Activated naive CD4-positive, alpha-beta T cell treated with anti-CD3 and anti-CD28 coated beads, Interleukin-2, amount 10 ng/mL, durations not matched to agents 7 days and 5 days (primary cell): Measurements from ENCODE around the gene ANO5.
A peak's percentile ranks its signal among the peaks of the same experiment; 100 is the strongest.

ENCODE experiments used
- CTCF ChIA-PET: fragments of 350-600 bp; sonication (Branson Sonifier 250); formaldehyde crosslinking; loops from one replicate; lab custom pipeline; 2021; ENCODE audit warnings: antibody characterized with exemption; lab: Charles Lee
- DNase-seq: peaks from one replicate; pipeline ENCODE4 v3.0.0-alpha.2; 2020
- H3K27ac Mint-ChIP-seq: one replicate; pipeline ENCODE4 v1.8.0; 2021; ENCODE audit warnings: mild to moderate bottlenecking, moderate library complexity, mixed read lengths
- H3K27me3 Mint-ChIP-seq: one replicate; pipeline ENCODE4 v1.8.0; 2021; ENCODE audit warnings: mild to moderate bottlenecking, mixed read lengths
- H3K36me3 Mint-ChIP-seq: one replicate; pipeline ENCODE4 v1.8.0; 2021; ENCODE audit warnings: mixed read lengths
- H3K4me1 Mint-ChIP-seq: one replicate; pipeline ENCODE4 v1.8.0; 2021; ENCODE audit warnings: mixed read lengths
- H3K4me3 Mint-ChIP-seq: one replicate; pipeline ENCODE4 v1.8.0; 2021; ENCODE audit warnings: mild to moderate bottlenecking, moderate library complexity, mixed read lengths
- H3K9me3 Mint-ChIP-seq: one replicate; pipeline ENCODE4 v1.8.0; 2021; ENCODE audit warnings: mixed read lengths

The ANO5 gene

DNA sequence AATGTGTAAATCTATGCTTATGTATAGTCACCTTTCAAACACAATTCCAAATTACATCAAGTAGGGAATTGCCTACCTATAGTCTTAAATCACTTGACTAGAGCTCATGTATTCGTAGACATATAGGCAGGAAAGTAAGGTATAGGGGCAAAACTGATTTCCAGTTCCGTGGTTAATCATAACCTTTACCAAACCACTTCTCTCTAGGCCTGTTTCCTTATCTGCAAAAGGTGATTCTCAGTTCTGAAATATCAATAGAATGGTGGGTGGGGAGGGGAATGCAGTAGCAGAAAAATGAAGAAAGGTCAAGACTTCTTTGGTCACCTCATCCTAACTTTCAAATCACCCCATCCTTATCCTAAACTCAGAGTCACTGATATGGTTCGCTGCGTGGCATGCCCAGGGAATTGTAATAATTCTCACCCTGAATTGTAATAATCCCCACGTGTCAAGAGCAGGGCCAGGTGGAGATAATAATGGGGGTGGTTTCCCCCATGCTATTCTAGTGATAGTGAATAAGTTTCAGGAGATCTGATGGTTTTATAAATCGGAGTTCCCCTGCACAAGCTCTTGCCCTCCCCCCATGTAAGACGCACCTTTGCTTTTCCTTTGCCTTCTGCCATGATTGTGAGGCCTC is 1.9 kb upstream of the ANO5 start:
- Mint-ChIP-seq H3K4me1 (peaks cover 7% of the 10 kb centered on the region), H3K27me3 (peaks cover 24% of the 10 kb centered on the region), H3K27ac (no peak overlapping the region), H3K9me3 (no peaks in the 10 kb centered on the region), H3K36me3 (no peaks in the 10 kb centered on the region), H3K4me3 (no peak overlapping the region)
- DNase-seq: no peak
- CTCF ChIA-PET: no interaction called here

GRCh38 chr11:22192289-22192641 is 620 bp upstream of the ANO5 start:
- Mint-ChIP-seq H3K27me3 (peaks cover 24% of the 10 kb centered on the region), H3K4me1 (peaks cover 7% of the 10 kb centered on the region), H3K4me3 (peak overlapping the region; percentile 37), H3K9me3 (no peaks in the 10 kb centered on the region), H3K36me3 (no peaks in the 10 kb centered on the region), H3K27ac (no peak overlapping the region)
- CTCF ChIA-PET: no interaction called here
- DNase-seq: no peak

- Mint-ChIP-seq H3K4me1 (peaks cover 7% of the 10 kb centered on the region), H3K36me3 (no peaks in the 10 kb centered on the region), H3K9me3 (no peaks in the 10 kb centered on the region), H3K27ac (no peak overlapping the region), H3K27me3 (peaks cover 24% of the 10 kb centered on the region), H3K4me3 (no peak overlapping the region)
- DNase-seq: no peak
- CTCF ChIA-PET: no interaction called here
Observed at GRCh38 chr11:22193348-22194051, 615 bp downstream of the ANO5 start.

- CTCF ChIA-PET: no interaction called here
- no peaks in the 10 kb centered on the region for H3K36me3 Mint-ChIP-seq
- H3K9me3 Mint-ChIP-seq: no peaks in the 10 kb centered on the region
- H3K4me1 Mint-ChIP-seq: peaks cover 7% of the 10 kb centered on the region
- peaks cover 24% of the 10 kb centered on the region for H3K27me3 Mint-ChIP-seq
- no peak overlapping the region for H3K4me3 Mint-ChIP-seq
- DNase-seq: no peak
- H3K27ac Mint-ChIP-seq: no peak overlapping the region
Observed at GRCh38 chr11:22194306-22194705, 1.4 kb downstream of the ANO5 start.

DNA sequence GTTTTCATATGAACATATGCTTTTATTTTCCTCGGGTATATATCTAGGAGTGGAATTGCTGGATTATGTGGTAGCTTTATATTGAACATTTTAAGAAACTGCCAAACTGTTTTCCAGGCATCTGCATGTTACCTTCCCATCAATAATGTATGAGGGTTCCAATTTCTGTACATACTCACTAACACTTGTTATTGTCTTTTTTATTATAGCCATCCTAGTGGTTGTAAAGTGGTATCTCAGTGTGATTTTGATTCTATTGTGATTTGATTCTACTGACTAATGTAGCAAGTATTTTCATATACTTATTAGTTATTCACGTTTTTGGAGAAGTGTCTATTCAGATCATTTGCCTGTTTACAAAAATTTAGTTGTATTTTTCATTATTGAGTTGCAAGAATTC is 2.0 kb downstream of the ANO5 start:
- no peaks in the 10 kb centered on the region for H3K9me3 Mint-ChIP-seq
- no peak for DNase-seq
- H3K4me1 Mint-ChIP-seq: peaks cover 7% of the 10 kb centered on the region
- peaks cover 24% of the 10 kb centered on the region for H3K27me3 Mint-ChIP-seq
- CTCF ChIA-PET: no interaction called here
- H3K27ac Mint-ChIP-seq: no peak overlapping the region
- no peak overlapping the region for H3K4me3 Mint-ChIP-seq
- H3K36me3 Mint-ChIP-seq: no peaks in the 10 kb centered on the region

- H3K36me3 Mint-ChIP-seq: no peaks in the 10 kb centered on the region
- CTCF ChIA-PET: no interaction called here
- peaks cover 15% of the 10 kb centered on the region for H3K27me3 Mint-ChIP-seq
- peaks cover 7% of the 10 kb centered on the region for H3K4me1 Mint-ChIP-seq
- no peak for DNase-seq
- H3K9me3 Mint-ChIP-seq: no peaks in the 10 kb centered on the region
- no peak overlapping the region for H3K4me3 Mint-ChIP-seq
- no peak overlapping the region for H3K27ac Mint-ChIP-seq
Observed at GRCh38 chr11:22197139-22198005, 4.5 kb downstream of the ANO5 start.

DNA sequence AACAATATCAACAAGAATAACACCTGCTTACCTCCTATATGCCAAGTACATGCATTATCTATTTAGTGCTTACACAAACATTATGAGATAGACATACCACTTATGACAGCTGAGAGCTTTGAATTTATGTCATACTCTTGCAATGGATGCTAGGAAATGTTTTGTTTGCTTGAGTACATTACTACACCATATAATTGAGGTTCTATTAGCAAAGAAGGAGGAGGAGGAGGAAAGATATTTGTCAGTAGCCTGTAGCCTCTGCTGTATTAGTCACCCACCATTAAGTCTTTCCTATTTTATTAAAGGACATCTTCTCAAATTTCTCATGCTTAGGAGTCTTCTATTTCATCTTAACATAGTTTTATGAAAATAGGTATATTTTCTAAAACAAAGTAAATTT is 6.4 kb downstream of the ANO5 start:
- H3K27me3 Mint-ChIP-seq: no peaks in the 10 kb centered on the region
- CTCF ChIA-PET: interaction anchor here (1.1 kb wide), 1 partner anchor 9 kb away, joined by 3 read pairs; no protein-coding TSS in a partner anchor

DNA sequence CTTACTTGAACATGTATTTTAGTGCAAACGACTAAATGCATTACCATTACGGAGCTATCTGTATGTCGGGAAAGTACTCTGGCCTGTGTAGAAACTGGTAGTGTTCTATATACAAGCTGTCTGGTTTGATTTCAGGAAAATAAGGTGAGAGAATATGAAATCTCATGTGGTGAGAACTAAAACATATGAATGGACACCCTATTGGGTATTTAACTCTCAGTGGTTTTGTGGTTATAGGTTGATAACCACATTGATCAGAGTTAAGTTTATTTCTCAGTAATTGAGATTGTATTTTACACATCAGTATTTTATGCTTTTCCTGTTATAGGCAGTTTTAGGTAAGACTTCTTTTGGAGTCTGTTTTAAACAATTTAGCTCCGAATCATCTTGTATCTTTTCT is 10.4 kb downstream of the ANO5 start:
- Mint-ChIP-seq H3K4me3 (no peak overlapping the region), H3K27me3 (no peaks in the 10 kb centered on the region), H3K9me3 (no peaks in the 10 kb centered on the region), H3K36me3 (no peaks in the 10 kb centered on the region), H3K27ac (no peak overlapping the region), H3K4me1 (no peaks in the 10 kb centered on the region)
- DNase-seq: no peak
- CTCF ChIA-PET: no interaction called here

More for the DNA sequence above, 6.4 kb downstream of the ANO5 start:
- DNase-seq: no peak
- no peaks in the 10 kb centered on the region for H3K4me1 Mint-ChIP-seq
- no peaks in the 10 kb centered on the region for H3K9me3 Mint-ChIP-seq
- H3K36me3 Mint-ChIP-seq: no peaks in the 10 kb centered on the region
- no peak overlapping the region for H3K4me3 Mint-ChIP-seq
- H3K27ac Mint-ChIP-seq: no peak overlapping the region

DNA sequence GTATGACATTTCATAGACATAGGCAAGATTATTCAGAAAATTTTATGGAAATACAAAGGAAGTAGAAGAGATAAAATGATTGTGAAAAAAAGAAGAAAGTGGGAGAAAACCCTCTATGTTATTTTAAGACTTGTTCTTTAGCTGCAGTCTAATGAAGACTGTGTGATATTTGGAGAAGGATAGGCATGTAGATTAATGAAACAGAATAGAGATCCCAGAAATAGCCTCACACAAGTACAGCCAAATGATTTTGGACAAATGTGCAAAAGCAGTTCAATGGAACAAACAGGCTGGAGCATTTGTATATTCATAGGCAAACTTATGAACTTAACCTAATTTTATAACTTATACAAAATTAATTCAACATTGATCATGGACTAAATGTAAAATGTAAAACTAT is 14.3 kb downstream of the ANO5 start:
- no peak overlapping the region for H3K4me3 Mint-ChIP-seq
- CTCF ChIA-PET: no interaction called here
- no peak overlapping the region for H3K27ac Mint-ChIP-seq

GRCh38 chr11:22208151-22208858 is 15.4 kb downstream of the ANO5 start:
- Mint-ChIP-seq H3K36me3 (no peaks in the 10 kb centered on the region), H3K4me3 (no peak overlapping the region), H3K27me3 (no peaks in the 10 kb centered on the region), H3K27ac (no peak overlapping the region), H3K9me3 (no peaks in the 10 kb centered on the region), H3K4me1 (no peaks in the 10 kb centered on the region)
- CTCF ChIA-PET: interaction anchor here (1.4 kb wide), 1 partner anchor 10 kb away, joined by 3 read pairs; no protein-coding TSS in a partner anchor
- DNase-seq: no peak

More for the DNA sequence above, 14.3 kb downstream of the ANO5 start:
- Mint-ChIP-seq H3K9me3 (no peaks in the 10 kb centered on the region), H3K36me3 (no peaks in the 10 kb centered on the region), H3K27me3 (no peaks in the 10 kb centered on the region), H3K4me1 (no peaks in the 10 kb centered on the region)
- no peak for DNase-seq

- Mint-ChIP-seq H3K27ac (no peak overlapping the region), H3K4me3 (no peak overlapping the region), H3K4me1 (no peaks in the 10 kb centered on the region), H3K27me3 (no peaks in the 10 kb centered on the region), H3K9me3 (no peaks in the 10 kb centered on the region), H3K36me3 (no peaks in the 10 kb centered on the region)
- CTCF ChIA-PET: no interaction called here
- no peak for DNase-seq
Observed at GRCh38 chr11:22216940-22217339, 24.1 kb downstream of the ANO5 start.

GRCh38 chr11:22221143-22221542 is 28.3 kb downstream of the ANO5 start:
- Mint-ChIP-seq H3K36me3 (no peaks in the 10 kb centered on the region), H3K4me1 (no peaks in the 10 kb centered on the region), H3K27ac (no peak overlapping the region), H3K4me3 (no peak overlapping the region), H3K27me3 (no peaks in the 10 kb centered on the region), H3K9me3 (no peaks in the 10 kb centered on the region)
- CTCF ChIA-PET: no interaction called here
- DNase-seq: no peak

- H3K36me3 Mint-ChIP-seq: no peaks in the 10 kb centered on the region
Observed at GRCh38 chr11:22225190-22225589, 32.3 kb downstream of the ANO5 start.

GRCh38 chr11:22234743-22235142 is 41.9 kb downstream of the ANO5 start:
- no peaks in the 10 kb centered on the region for H3K27me3 Mint-ChIP-seq
- no peaks in the 10 kb centered on the region for H3K4me1 Mint-ChIP-seq
- H3K9me3 Mint-ChIP-seq: no peaks in the 10 kb centered on the region
- CTCF ChIA-PET: no interaction called here
- no peak for DNase-seq
- H3K36me3 Mint-ChIP-seq: no peaks in the 10 kb centered on the region
- H3K27ac Mint-ChIP-seq: no peak overlapping the region
- no peak overlapping the region for H3K4me3 Mint-ChIP-seq

More at GRCh38 chr11:22225190-22225589, 32.3 kb downstream of the ANO5 start:
- no peaks in the 10 kb centered on the region for H3K4me1 Mint-ChIP-seq
- DNase-seq: no peak
- no peak overlapping the region for H3K27ac Mint-ChIP-seq
- no peak overlapping the region for H3K4me3 Mint-ChIP-seq
- no peaks in the 10 kb centered on the region for H3K27me3 Mint-ChIP-seq
- CTCF ChIA-PET: no interaction called here
- H3K9me3 Mint-ChIP-seq: no peaks in the 10 kb centered on the region
